HepG2 (cell line): ENCODE results near the gene ANO6.

ENCODE experiments used
- EZH2 ChIP-seq: conservative IDR thresholded peaks from 2 replicates; pipeline ENCODE4 v1.6.1; 2012; ENCODE audit warnings: mild to moderate bottlenecking, low read depth, low read length, moderate library complexity
- HNRNPUL1 ChIP-seq: fragments of 200-400 bp; formaldehyde crosslinking; IDR thresholded peaks from 2 replicates; pipeline ENCODE4 v1.6.1; 2017; ENCODE audit warnings: low read depth, mild to moderate bottlenecking, low read length, moderate library complexity
- MTA1 ChIP-seq: sonication (generic); formaldehyde crosslinking; IDR thresholded peaks from 2 replicates; pipeline ENCODE4 v1.4.0; 2020; ENCODE audit warnings: missing genetic modification reagents, mild to moderate bottlenecking, borderline replicate concordance
- NPAS2 ChIP-seq: sonication (generic); formaldehyde crosslinking; IDR thresholded peaks from 2 replicates; pipeline ENCODE4 v1.8.0; 2022; ENCODE audit warnings: mild to moderate bottlenecking, missing genetic modification reagents, borderline replicate concordance
- POLR2A ChIP-seq, 2 experiments: IDR thresholded peaks; 2 replicates each; pipeline ENCODE4 v1.6.1; 2011; ENCODE audit warnings: low read depth in 2 of 2, low read length in 2 of 2, mild to moderate bottlenecking in 1 of 2, moderate library complexity in 1 of 2; ENCODE audit not compliant: insufficient read depth in 1 of 2
- POLR2AphosphoS5 ChIP-seq: IDR thresholded peaks from 2 replicates; pipeline ENCODE4 v1.6.1; 2012; ENCODE audit warnings: low read depth, low read length
- YY1 ChIP-seq: IDR thresholded peaks from 2 replicates; pipeline ENCODE4 v1.6.1; 2011; ENCODE audit warnings: low read length, low read depth, moderate library complexity, mild to moderate bottlenecking; ENCODE audit not compliant: insufficient read depth, insufficient replicate concordance
- ZNF274 ChIP-seq: sonication (generic); formaldehyde crosslinking; IDR thresholded peaks from 2 replicates; pipeline ENCODE4 v1.5.1; 2020; ENCODE audit warnings: mild to moderate bottlenecking, missing genetic modification reagents
- ZNF556 ChIP-seq: sonication (generic); formaldehyde crosslinking; IDR thresholded peaks from 2 replicates; pipeline ENCODE4 v1.4.0; 2020; ENCODE audit warnings: mild to moderate bottlenecking, missing genetic modification reagents, borderline replicate concordance
- TF ChIP-seq, protein P1 (sequence below): IDR thresholded peaks from 2 replicates; pipeline ENCODE4 v1.6.1; 2016; ENCODE audit warnings: control low read depth

DNA sequence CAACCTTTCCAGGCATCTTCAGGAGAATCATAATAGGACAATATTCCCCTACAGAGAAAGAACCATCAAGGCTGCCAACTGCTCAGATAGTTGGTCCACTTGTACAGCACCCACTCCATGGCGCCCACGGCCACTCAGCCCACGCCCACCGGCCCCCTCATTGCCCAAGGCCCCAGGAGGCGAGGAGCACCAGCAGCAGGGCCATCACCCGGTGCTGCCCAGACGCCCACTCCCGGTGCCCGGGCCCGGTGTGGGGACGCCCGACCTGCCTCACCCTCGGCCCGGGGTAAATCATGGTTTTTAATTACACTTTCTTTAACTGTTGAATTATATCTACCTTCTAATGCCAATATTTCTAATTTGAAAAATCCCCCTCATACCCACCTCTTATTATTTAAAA lies 41.3 kb upstream of the ANO6 start:
- TF ChIP-seq, protein P1, sequence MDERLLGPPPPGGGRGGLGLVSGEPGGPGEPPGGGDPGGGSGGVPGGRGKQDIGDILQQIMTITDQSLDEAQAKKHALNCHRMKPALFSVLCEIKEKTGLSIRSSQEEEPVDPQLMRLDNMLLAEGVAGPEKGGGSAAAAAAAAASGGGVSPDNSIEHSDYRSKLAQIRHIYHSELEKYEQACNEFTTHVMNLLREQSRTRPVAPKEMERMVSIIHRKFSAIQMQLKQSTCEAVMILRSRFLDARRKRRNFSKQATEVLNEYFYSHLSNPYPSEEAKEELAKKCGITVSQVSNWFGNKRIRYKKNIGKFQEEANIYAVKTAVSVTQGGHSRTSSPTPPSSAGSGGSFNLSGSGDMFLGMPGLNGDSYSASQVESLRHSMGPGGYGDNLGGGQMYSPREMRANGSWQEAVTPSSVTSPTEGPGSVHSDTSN (CRISPR knock-in tag), result no peak
- TF ChIP-seq POLR2A (IDR thresholded peaks at IDR 0.05; ENCODE audit: insufficient read depth in 1 of 2, low read depth in 2 of 2, low read length in 2 of 2) (no peak), MTA1 (CRISPR knock-in tag) (no peak), YY1 (no peak), HNRNPUL1 (no peak), NPAS2 (CRISPR knock-in tag) (no peak), EZH2 (no peak), POLR2AphosphoS5 (no peak), ZNF556 (no peak), ZNF274 (CRISPR knock-in tag) (no peak)
